Measurements from ENCODE around the gene ARFGEF3.
"Not testable (repeated sequence)": the region's sequence is repeated elsewhere in the genome, so short reads cannot be mapped to it uniquely, and the experiment has no call there.

Gene ARFGEF3

GRCh38 chr6:138277835-138278234 lies 116.1 kb downstream of the ARFGEF3 start:
- DNase-seq (no peak), ATAC-seq (no peak)

GRCh38 chr6:138278326-138278725 lies 116.6 kb downstream of the ARFGEF3 start:
- DNase-seq (no peak), ATAC-seq (no peak)

- no peak for DNase-seq
Measured at GRCh38 chr6:138285800-138286199, 124.1 kb downstream of the ARFGEF3 start.

GRCh38 chr6:138286698-138287097 lies 125.0 kb downstream of the ARFGEF3 start:
- DNase-seq, result no peak
- no peak for ATAC-seq

More at GRCh38 chr6:138285800-138286199, 124.1 kb downstream of the ARFGEF3 start:
- ATAC-seq, result no peak

- no peak for ATAC-seq
- peak; percentile 53 for DNase-seq
Measured at GRCh38 chr6:138287144-138287955, 125.6 kb downstream of the ARFGEF3 start.

- ATAC-seq, DNase-seq: not testable (repeated sequence)
Measured at GRCh38 chr6:138288428-138289085, 126.8 kb downstream of the ARFGEF3 start.

- DNase-seq (peak; percentile 8), ATAC-seq (peak; percentile 51)
Measured at GRCh38 chr6:138289739-138290138, 128.0 kb downstream of the ARFGEF3 start.

GRCh38 chr6:138290423-138290962 lies 128.8 kb downstream of the ARFGEF3 start:
- ATAC-seq, result no peak
- no peak for DNase-seq

- DNase-seq (no peak), ATAC-seq (no peak)
Measured at GRCh38 chr6:138291036-138291848, 129.5 kb downstream of the ARFGEF3 start.

- ATAC-seq (no peak), DNase-seq (no peak)
Measured at GRCh38 chr6:138291849-138292181, 130.1 kb downstream of the ARFGEF3 start.

- no peak for DNase-seq
- no peak for ATAC-seq
Measured at GRCh38 chr6:138292482-138292881, 130.7 kb downstream of the ARFGEF3 start.

- no peak for ATAC-seq
Measured at GRCh38 chr6:138293428-138294395, 132.0 kb downstream of the ARFGEF3 start.

GRCh38 chr6:138296381-138296780 lies 134.6 kb downstream of the ARFGEF3 start:
- no peak for ATAC-seq

More at GRCh38 chr6:138293428-138294395, 132.0 kb downstream of the ARFGEF3 start:
- DNase-seq, result no peak

GRCh38 chr6:138296786-138297185 lies 135.0 kb downstream of the ARFGEF3 start:
- ATAC-seq (no peak), DNase-seq (no peak)

More at GRCh38 chr6:138296381-138296780, 134.6 kb downstream of the ARFGEF3 start:
- DNase-seq, result no peak

GRCh38 chr6:138297761-138298298 lies 136.1 kb downstream of the ARFGEF3 start:
- ATAC-seq, result peak; percentile 90
- DNase-seq, result no peak

GRCh38 chr6:138300469-138300868 lies 138.7 kb downstream of the ARFGEF3 start:
- DNase-seq (no peak), ATAC-seq (no peak)

- no peak for ATAC-seq
Measured at GRCh38 chr6:138302554-138302953, 140.8 kb downstream of the ARFGEF3 start.

GRCh38 chr6:138307352-138307751 lies 145.6 kb downstream of the ARFGEF3 start:
- ATAC-seq, result no peak
- DNase-seq, result no peak

More at GRCh38 chr6:138302554-138302953, 140.8 kb downstream of the ARFGEF3 start:
- no peak for DNase-seq

- DNase-seq (no peak), ATAC-seq (no peak)
Measured at GRCh38 chr6:138307816-138308730, 146.3 kb downstream of the ARFGEF3 start.

- no peak for DNase-seq
- ATAC-seq, result no peak
Measured at GRCh38 chr6:138308731-138309110, 147.0 kb downstream of the ARFGEF3 start.
